HepG2 (cell line): ENCODE results near the gene MBD3L2.
"Not testable (repeated sequence)": the region's sequence is repeated elsewhere in the genome, so short reads cannot be mapped to it uniquely, and the experiment has no call there.

ENCODE experiments used
- CEBPB ChIP-seq: IDR thresholded peaks from 2 replicates; pipeline ENCODE4 v1.6.1; 2011; ENCODE audit warnings: low read depth, low read length, improper control_type of control experiment, borderline replicate concordance
- NONO ChIP-seq, 2 experiments: fragments of 450-650 bp in 1 of 2; sonication (generic) in 1 of 2; formaldehyde crosslinking in 1 of 2; IDR thresholded peaks in 1 of 2; conservative IDR thresholded peaks in 1 of 2; 2 replicates each; pipeline versions ENCODE4 v1.6.1 to v1.8.0; 2017 to 2022; ENCODE audit warnings: mild to moderate bottlenecking in 1 of 2, missing genetic modification reagents in 1 of 2, moderate library complexity in 1 of 2
- POLR2AphosphoS5 ChIP-seq: IDR thresholded peaks from 2 replicates; pipeline ENCODE4 v1.6.1; 2012; ENCODE audit warnings: low read depth, low read length
- TCF12 ChIP-seq, 2 experiments: fragments of 450-650 bp in 1 of 2; sonication (generic) in 1 of 2; formaldehyde crosslinking in 1 of 2; IDR thresholded peaks; 2 replicates each; pipeline versions ENCODE4 v1.6.1 to v1.8.0; 2017 to 2022; ENCODE audit warnings: antibody characterized with exemption in 1 of 2, mild to moderate bottlenecking in 1 of 2, missing genetic modification reagents in 1 of 2, moderate library complexity in 1 of 2
- ZMYM4 ChIP-seq: sonication (generic); formaldehyde crosslinking; IDR thresholded peaks from 2 replicates; pipeline ENCODE4 v1.8.1; 2023; ENCODE audit warnings: mild to moderate bottlenecking, missing genetic modification reagents
- ZNF563 ChIP-seq: sonication (generic); formaldehyde crosslinking; IDR thresholded peaks from 2 replicates; pipeline ENCODE4 v1.8.0; 2022; ENCODE audit warnings: mild to moderate bottlenecking, moderate library complexity, missing genetic modification reagents
- TF ChIP-seq, protein P1 (sequence below): sonication (generic); formaldehyde crosslinking; IDR thresholded peaks from 2 replicates; pipeline ENCODE4 v1.8.0; 2023; ENCODE audit warnings: mild to moderate bottlenecking, missing genetic modification reagents
- TF ChIP-seq, protein P2 (sequence below): sonication (generic); formaldehyde crosslinking; IDR thresholded peaks from 2 replicates; pipeline ENCODE4 v1.8.0; 2022; ENCODE audit warnings: missing genetic modification reagents, mild to moderate bottlenecking, inconsistent platforms, borderline replicate concordance
- TF ChIP-seq, protein P3 (sequence below), 2 experiments: sonication (generic) in 1 of 2; formaldehyde crosslinking in 1 of 2; IDR thresholded peaks; 2 replicates each; pipeline versions ENCODE4 v1.5.1 to v1.6.1; 2011 to 2020; ENCODE audit warnings: borderline replicate concordance in 1 of 2, low read depth in 1 of 2, low read length in 1 of 2, mild to moderate bottlenecking in 1 of 2, missing genetic modification reagents in 1 of 2, moderate library complexity in 1 of 2
- TF ChIP-seq, protein P4 (sequence below): sonication (generic); formaldehyde crosslinking; IDR thresholded peaks from 2 replicates; pipeline ENCODE4 v1.4.0; 2020; ENCODE audit warnings: mild to moderate bottlenecking, missing genetic modification reagents
- TF ChIP-seq, protein P5 (sequence below): sonication (generic); formaldehyde crosslinking; IDR thresholded peaks from 2 replicates; pipeline ENCODE4 v1.4.0; 2020; ENCODE audit warnings: missing genetic modification reagents

DNA sequence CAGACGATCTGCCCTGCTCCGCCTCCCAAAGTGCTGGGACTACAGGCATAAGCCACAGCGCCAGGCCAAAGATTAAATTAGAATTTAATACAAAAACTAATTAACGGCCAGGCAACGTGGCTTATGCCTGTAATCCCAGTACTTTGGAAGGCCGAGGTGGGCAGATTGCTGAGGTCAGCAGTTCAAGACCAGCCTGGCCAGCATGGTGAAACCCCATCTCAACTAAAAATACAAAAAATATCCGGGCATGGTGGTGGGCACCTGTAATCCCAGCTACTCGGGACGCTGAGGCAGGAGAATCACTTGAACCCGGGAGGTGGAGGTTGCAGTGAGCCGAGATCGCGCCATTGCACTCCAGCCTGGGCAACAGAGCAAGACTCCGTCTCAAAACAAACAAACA, 6.6 kb downstream of the MBD3L2 start:
- TF ChIP-seq TCF12 (IDR thresholded peaks at IDR 0.05); TCF12 (CRISPR knock-in tag; IDR thresholded peaks at IDR 0.05); ZNF563 (CRISPR knock-in tag); ZMYM4; NONO (IDR thresholded peaks at IDR 0.05); NONO (CRISPR knock-in tag; conservative IDR thresholded peaks at IDR 0.05); CEBPB; POLR2AphosphoS5: not testable (repeated sequence)
- TF ChIP-seq, protein P1, sequence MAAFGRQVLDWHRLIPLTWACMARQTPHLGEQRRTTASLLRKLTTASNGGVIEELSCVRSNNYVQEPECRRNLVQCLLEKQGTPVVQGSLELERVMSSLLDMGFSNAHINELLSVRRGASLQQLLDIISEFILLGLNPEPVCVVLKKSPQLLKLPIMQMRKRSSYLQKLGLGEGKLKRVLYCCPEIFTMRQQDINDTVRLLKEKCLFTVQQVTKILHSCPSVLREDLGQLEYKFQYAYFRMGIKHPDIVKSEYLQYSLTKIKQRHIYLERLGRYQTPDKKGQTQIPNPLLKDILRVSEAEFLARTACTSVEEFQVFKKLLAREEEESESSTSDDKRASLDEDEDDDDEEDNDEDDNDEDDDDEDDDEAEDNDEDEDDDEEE (CRISPR knock-in tag): not testable (repeated sequence)
- TF ChIP-seq, protein P2, sequence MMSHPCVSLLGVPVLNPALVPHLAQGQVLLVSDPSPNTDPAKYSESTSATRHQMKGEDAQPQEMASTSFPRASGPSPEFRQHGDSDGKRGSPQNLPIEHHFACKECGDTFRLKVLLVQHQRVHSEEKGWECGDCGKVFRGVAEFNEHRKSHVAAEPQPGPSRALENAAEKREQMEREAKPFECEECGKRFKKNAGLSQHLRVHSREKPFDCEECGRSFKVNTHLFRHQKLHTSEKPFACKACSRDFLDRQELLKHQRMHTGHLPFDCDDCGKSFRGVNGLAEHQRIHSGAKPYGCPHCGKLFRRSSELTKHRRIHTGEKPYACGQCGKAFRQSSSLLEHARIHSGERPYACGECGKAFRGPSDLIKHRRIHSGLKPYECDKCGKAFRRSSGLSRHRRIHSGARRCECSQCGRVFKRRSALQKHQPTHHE: not testable (repeated sequence)
- TF ChIP-seq, protein P3, sequence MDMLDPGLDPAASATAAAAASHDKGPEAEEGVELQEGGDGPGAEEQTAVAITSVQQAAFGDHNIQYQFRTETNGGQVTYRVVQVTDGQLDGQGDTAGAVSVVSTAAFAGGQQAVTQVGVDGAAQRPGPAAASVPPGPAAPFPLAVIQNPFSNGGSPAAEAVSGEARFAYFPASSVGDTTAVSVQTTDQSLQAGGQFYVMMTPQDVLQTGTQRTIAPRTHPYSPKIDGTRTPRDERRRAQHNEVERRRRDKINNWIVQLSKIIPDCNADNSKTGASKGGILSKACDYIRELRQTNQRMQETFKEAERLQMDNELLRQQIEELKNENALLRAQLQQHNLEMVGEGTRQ (IDR thresholded peaks at IDR 0.05; ENCODE audit: low read depth, low read length): not testable (repeated sequence)
- TF ChIP-seq, protein P3 (CRISPR knock-in tag; IDR thresholded peaks at IDR 0.05; ENCODE audit: borderline replicate concordance): not testable (repeated sequence)
- TF ChIP-seq, protein P4, sequence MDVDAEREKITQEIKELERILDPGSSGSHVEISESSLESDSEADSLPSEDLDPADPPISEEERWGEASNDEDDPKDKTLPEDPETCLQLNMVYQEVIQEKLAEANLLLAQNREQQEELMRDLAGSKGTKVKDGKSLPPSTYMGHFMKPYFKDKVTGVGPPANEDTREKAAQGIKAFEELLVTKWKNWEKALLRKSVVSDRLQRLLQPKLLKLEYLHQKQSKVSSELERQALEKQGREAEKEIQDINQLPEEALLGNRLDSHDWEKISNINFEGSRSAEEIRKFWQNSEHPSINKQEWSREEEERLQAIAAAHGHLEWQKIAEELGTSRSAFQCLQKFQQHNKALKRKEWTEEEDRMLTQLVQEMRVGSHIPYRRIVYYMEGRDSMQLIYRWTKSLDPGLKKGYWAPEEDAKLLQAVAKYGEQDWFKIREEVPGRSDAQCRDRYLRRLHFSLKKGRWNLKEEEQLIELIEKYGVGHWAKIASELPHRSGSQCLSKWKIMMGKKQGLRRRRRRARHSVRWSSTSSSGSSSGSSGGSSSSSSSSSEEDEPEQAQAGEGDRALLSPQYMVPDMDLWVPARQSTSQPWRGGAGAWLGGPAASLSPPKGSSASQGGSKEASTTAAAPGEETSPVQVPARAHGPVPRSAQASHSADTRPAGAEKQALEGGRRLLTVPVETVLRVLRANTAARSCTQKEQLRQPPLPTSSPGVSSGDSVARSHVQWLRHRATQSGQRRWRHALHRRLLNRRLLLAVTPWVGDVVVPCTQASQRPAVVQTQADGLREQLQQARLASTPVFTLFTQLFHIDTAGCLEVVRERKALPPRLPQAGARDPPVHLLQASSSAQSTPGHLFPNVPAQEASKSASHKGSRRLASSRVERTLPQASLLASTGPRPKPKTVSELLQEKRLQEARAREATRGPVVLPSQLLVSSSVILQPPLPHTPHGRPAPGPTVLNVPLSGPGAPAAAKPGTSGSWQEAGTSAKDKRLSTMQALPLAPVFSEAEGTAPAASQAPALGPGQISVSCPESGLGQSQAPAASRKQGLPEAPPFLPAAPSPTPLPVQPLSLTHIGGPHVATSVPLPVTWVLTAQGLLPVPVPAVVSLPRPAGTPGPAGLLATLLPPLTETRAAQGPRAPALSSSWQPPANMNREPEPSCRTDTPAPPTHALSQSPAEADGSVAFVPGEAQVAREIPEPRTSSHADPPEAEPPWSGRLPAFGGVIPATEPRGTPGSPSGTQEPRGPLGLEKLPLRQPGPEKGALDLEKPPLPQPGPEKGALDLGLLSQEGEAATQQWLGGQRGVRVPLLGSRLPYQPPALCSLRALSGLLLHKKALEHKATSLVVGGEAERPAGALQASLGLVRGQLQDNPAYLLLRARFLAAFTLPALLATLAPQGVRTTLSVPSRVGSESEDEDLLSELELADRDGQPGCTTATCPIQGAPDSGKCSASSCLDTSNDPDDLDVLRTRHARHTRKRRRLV (CRISPR knock-in tag): not testable (repeated sequence)
- TF ChIP-seq, protein P5, sequence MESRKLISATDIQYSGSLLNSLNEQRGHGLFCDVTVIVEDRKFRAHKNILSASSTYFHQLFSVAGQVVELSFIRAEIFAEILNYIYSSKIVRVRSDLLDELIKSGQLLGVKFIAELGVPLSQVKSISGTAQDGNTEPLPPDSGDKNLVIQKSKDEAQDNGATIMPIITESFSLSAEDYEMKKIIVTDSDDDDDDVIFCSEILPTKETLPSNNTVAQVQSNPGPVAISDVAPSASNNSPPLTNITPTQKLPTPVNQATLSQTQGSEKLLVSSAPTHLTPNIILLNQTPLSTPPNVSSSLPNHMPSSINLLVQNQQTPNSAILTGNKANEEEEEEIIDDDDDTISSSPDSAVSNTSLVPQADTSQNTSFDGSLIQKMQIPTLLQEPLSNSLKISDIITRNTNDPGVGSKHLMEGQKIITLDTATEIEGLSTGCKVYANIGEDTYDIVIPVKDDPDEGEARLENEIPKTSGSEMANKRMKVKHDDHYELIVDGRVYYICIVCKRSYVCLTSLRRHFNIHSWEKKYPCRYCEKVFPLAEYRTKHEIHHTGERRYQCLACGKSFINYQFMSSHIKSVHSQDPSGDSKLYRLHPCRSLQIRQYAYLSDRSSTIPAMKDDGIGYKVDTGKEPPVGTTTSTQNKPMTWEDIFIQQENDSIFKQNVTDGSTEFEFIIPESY (CRISPR knock-in tag): not testable (repeated sequence)
